Activated gamma-delta T cell (primary cell): ENCODE measurements around the gene LIG4.

Experiments
- DNase-seq: peaks from one replicate; lab custom pipeline; 2025; lab: John Stamatoyannopoulos, UW

The LIG4 gene

DNA sequence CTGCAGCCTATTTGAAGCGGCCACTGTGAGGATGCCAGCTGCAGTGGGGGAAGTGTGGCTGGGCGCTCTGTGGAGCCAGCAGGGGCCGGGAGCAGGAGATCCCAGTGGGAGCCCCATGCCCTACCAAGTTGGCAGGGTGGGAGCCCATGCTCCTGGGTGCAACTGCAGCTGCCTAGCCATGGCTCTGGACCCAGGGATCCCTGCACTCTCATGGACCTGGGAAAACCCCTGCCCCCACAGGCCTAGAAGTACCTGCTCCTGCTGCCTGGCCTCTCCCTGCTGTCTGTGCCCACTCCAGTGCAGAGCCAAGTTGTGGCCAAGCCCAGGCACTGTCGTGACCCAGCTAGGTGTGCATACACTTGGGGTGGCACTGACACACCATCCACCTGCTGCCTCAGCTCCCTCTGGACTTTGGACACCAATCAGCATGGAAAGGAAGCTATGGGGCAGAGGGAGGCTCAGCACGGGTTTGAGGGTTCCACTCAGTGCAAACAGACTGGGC is 20.9 kb downstream of the LIG4 start:
- no peak for DNase-seq

DNA sequence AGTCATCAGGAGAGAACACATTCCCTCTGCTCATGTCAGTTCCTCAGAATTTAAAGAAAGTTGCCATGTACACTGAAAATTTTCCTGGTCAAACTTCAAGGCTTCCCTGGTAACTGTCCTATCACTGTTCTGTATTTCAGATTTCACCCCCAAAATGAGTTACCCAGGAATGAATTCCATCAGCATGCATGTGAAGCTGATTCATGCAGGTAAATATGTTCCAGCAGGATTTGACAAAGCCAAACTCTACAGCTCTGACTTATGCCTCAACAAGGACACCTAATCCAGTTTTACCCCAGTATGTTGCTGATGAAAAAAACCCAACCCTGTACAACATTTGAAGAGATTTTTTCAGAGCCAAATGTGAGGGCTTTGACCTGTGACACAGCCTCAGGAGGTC is 21.5 kb downstream of the LIG4 start:
- no peak for DNase-seq

DNA sequence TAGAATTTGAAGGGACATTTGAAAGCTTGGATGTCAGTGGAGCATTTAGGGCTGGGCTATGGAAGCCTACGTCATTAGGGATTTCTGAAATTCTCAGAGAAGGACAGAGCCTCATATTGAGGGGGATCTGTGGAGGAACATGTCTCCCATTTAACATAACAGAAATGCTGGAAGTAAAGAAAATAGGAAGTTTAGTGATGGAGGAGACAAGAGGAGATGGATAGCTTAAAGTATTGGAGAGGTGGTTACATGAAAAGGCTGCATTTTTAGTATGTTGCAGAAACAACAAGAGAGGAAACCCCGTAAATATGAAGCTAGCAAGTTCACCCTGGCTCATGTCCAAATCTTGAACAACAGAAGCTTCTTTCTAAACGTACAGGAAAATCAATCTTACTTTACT is 24.4 kb downstream of the LIG4 start:
- no peak for DNase-seq

DNA sequence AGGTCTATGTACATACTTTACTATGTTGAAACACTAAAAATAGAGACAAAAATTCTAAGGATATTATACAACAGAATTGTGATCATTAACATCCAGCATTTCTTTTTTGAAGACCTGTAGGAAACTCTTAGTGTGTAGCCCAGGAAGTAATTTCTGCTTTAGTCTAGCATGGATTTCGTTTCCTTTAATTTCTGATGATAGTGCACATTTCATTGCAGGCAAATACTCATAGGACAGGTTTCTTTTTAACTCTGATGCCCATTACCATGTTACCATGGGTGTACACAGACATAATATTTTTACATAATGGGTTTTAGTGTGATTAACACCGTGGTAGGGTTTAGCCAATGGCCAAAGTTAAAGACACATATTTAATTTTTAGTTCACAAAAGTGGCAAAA is 27.1 kb downstream of the LIG4 start:
- no peak for DNase-seq

DNA sequence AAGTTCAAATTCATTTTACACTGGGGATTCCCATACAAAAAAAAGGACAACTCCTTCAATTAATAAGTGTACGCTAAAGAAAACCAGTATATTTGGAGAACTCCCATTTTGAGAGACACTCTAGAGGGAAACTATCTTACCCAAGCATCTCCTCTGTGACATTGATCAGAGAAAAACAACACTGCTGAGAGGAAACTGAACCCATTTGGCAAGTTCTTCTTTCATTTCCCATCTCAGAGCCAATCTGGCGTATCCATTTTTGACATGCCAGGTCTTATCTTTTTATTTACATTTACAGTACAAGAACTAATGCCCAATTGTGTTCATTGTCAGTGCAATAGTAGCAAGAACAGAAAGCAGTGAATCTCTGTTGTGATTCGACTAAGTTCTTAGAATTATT is 30.1 kb downstream of the LIG4 start:
- DNase-seq = no peak

DNA sequence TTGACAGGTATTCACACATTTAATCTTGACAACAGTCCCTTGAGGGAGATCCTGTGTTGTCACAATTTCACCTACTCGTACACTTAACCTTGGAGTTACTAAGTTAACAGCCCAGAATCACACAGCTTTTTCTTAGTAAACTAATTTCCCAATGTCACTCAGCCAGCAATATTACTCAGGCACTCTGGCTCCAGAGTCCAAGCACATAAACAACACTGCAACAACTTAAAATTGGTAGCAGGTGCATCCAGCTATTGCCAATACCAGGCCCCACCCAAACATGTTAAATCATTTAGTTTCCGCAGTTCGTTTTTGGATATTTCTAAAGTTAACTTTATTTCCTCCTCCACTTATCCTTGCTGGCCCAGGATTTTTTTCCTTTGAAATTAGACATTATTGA is 32.7 kb downstream of the LIG4 start:
- DNase-seq = no peak

DNA sequence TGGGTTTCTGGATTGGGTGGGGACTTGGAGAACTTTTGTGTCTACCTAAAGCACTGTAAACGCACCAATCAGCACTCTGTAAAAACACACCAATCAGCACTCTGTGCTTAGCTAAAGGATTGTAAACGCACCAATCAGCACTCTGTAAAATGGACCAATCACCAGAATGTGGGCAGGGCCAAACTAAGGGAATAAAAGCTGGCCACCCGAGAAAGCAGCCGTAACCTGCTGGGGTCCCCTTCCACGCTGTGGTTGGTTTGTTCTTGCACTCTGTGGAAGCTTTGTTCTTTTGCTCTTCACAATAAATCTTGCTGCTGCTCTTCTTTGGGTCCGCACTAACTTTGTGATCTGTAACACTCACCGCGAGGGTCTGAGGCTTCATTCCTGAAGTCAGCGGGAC is 37.3 kb downstream of the LIG4 start:
- no peak for DNase-seq

DNA sequence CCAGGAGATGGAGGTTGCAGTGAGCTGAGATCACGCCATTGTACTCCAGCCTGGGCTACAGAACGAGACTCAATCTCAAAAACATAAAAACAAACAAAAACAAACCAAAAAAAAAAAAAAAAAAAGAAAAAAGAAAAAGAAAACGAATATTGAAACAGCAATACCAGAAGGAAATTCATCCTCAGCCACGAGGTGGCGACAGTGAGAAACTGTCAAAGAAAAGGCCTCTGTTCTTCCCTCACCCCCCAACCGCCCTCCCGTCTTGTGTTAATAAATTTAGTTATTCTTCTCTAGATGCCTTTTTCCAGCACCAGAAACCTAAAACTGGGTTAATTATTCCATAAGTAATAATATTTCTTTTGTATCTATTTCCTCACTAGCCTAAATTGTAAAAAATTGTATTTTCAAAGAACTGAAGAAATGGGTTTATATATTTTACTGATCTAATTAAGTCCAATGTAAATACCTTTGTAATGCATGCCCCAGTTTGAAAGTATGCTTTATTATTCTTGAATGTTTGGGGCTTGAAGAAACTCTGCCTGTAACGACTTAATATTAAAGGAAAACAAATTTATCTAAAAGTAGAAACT is 38.6 kb downstream of the LIG4 start:
- DNase-seq = no peak

DNA sequence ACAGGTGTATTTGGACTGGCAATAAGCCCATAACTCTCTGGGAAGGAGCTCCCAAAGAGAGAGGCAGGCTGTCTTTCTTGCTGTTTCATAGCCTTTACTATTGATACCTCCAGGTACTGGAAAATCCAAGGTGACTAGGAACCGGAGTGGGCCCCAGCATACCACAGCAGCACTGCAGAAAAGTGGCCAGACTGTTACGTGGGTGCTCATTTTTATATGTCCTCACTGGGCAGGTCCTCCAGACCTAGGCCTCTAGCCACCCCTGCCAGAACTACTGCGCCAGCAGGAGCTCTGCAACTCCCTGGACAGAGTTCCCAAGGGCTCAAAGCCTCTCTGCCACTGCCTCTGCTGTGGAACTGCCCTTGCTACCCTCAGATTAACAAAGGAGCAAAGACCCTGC is 46.4 kb downstream of the LIG4 start:
- DNase-seq = no peak

DNA sequence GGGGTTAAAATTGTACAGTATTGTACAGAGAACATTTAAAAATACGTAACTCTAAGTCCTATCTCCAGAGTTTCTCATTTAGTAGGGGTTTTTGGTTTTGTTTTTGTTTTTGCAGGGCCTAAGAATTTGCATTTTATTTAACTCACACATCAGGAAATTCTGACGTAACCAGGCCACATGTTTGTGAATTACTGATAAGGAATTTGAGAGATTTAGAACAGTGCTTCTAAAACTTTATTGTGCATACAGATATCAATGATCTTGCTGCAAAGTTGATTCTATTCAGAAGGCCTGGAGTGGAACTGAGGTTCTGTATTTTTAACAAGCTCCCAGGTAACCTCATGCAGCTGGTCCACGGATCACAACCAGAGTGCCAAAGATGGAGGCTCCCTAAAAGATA is 49.3 kb downstream of the LIG4 start:
- DNase-seq = no peak

DNA sequence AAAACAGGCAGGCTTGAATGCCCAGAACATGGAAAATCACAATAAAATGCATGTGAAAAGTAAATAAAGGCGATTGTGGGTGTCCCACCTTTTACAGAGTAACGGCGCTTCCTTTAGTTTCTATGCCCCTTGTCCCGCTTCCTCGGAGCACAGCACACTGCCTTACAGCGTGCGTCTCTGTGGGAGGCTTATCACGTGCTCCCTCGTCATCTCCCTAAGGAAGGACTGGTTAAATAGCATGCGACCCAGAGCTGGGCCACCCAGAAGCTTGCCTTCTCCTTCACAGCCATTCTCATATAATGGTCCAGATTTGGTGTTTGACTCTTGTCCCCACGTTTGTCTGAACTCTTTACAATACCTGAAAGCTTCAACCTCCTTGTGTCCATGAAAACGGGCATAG is 56.6 kb downstream of the LIG4 start:
- no peak for DNase-seq
